Activated CD8-positive, alpha-beta memory T cell treated with anti-CD3 and anti-CD28 coated beads for 1 hour (primary cell): ENCODE results near the gene TSPAN32.
A peak's percentile ranks its signal among the peaks of the same experiment; 100 is the strongest.

Experiments
- DNase-seq, 2 donors: peaks; one replicate each; pipeline ENCODE4 v3.0.0-alpha.2; 2020; ENCODE audit warnings: low read depth in 1 of 2; ENCODE audit errors: extremely low read depth in 1 of 2

TSPAN32 gene

DNA sequence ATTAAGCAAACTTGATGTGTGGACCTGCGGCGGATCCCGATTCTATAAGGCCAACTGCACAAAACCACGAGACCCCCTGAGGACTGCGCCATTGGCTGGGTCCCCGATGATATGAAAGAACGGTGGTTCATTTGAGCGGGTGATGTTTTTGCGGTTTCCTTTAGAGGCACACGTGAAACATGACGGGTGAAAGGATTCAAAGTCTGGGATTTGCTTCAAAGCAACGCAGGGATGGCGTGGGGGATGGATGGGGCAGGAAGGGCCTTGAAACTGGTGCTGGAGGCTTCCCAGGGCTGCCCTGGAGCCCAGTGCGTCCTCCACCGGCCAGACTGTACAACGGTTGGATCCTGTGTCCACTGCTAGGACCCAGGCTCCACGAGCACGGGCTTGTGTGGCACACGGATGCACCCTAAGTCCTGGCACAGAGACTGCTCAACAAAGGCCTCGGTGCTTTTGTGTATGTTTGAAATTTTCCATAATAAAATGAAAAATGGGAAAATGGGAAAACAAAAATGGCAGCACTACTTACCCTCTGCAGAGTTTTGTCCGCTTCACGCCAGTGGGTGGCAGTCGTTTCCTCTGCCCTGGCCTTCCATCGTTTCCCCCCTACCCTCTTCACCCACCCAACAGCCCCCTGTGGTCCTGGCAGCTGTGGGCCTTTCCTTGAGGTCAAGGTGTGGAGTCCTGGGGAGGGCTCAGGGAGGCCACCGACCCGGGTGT, 35.1 kb upstream of the TSPAN32 start:
- no peak for DNase-seq

GRCh38 chr11:2267306-2267850, 34.4 kb upstream of the TSPAN32 start:
- no peak for DNase-seq

- no peak for DNase-seq
These were observed 33.7 kb upstream of the TSPAN32 start for GRCh38 chr11:2267851-2268728.

GRCh38 chr11:2268729-2269600, 32.8 kb upstream of the TSPAN32 start:
- DNase-seq: peak; percentile 27 to 44

DNA sequence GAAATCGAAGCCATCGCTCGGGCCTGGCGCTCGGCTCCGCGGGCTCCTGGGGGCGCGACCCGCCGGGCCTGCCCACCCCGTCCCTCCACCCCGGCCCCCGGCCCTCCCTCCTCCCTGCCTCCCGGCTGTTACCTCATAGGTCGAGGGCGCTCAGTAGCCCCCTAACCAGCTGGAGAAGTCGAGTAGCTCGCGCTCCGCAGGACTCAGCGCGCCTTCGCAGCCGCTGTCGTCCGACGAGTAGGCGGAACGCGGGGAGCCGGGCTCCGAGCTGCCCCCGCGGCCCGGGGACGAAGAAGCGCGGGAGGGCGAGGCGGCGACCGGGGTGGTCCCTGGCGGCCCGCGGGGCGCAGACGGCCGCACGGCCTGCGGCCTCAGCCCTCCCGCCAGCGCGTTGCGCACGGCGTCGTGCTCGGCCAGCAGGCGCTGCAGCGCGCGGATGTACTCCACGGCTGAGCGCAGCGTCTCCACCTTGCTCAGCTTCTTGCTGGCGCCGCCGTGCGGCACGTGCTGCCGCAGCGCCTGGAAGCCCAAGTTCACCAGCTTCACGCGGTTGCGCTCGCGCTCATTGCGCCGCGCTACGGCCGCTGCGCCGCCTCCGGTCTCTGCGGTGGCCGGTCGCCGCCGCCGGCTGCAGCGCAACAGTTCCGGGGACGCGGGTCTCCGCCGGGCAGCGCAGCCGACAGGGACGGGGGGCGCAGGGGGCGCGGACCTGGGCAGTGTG, 32.1 kb upstream of the TSPAN32 start:
- no peak for DNase-seq

- DNase-seq: no peak
These were observed 31.3 kb upstream of the TSPAN32 start, which contains the start of gene ASCL2 for GRCh38 chr11:2270322-2271076. Gene ASCL2, minus strand, starts transcription at chr11:2270588. Its CDS starts 256 bp downstream, at chr11:2270332.

DNA sequence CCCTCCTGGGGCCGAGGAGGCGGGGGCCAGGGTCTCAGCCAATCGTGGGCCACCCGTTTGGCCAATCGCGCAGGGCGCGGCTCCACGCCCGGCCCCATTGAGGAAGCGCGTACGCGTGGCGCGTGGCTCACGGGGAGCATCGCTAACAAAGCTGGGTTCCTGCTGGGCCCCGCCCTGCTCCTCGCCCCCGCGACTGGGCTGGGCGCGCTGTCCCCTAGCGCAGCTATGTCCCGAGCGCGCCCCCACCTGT, 30.8 kb upstream of the TSPAN32 start:
- DNase-seq: peak in 1 of 2 donors; percentile 24

GRCh38 chr11:2271327-2272227, 30.2 kb upstream of the TSPAN32 start:
- no peak for DNase-seq

DNA sequence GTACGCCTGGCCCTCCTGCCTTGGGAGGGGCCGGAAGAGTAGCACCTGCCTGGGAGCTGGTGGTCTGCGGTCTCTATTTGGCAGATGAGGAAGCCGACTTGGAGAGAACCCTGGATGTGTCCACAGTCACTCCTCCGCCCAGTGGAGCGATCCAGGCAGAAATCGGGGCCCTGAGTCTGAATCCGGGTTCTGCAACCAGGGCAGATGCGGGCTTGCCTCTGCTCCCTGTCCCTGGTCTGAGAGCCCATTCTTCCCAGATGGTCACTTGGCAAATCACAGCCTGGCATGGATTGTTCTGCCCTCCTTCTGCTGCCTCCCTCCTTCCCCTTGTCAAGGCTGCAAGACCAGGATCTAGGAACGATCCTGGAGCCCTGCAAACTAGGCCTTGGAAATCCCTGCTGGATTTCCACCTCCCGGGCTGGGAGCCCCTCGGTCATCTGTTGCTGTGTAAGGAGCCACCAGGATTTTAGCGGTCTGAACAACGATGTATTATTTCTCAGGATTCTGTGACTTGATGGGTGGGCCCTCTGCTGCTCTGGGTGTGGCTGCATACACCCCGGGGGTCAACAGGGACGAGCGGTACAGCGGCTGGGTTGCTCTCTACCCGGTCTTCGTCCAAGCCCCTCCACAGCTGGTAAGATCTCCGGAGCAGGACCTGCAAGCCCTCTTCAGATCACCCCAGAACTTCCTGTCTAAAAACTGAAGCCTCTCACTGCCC, 29.4 kb upstream of the TSPAN32 start:
- no peak for DNase-seq

- DNase-seq: no peak
These were observed 28.9 kb upstream of the TSPAN32 start for GRCh38 chr11:2272946-2273280.

DNA sequence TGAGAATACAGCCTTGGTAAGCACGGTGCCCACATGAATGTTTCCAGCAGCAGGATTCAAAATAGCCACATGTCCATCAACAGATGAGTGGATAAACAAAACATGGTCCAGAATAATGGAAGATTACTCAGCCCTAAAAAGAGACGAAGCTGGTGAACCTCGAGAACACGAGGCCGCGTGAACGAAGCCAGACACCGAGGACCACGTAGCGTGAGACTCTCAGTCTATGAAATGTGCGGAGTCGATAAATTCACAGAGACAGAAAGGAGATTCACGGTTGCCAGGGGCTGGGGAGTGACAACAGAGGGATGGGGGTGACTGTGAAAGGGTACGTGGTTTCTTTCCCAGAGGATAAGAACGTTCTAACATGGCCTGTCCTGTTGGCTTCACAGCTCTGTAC, 28.5 kb upstream of the TSPAN32 start:
- DNase-seq: no peak

DNA sequence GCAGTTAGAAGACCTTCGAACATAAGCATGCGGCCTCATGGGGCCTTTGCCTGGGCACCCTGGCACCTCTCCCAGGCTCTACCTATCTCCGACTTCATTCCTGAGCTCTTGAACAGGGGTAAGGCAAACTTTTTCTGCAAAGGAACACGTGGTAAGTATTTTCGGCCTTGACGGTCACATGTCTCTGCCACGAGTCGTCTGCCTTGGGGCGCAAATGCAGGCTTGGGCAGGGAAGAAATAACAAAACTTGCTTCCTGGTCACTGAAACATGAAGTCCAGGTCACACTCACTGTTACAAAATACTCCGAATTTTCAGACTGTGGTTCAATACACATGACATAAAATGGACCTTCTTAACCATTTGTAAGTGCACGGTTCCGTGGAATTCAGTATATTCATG, 28.0 kb upstream of the TSPAN32 start:
- no peak for DNase-seq

- no peak for DNase-seq
These were observed 26.2 kb upstream of the TSPAN32 start for GRCh38 chr11:2275334-2276279.

DNA sequence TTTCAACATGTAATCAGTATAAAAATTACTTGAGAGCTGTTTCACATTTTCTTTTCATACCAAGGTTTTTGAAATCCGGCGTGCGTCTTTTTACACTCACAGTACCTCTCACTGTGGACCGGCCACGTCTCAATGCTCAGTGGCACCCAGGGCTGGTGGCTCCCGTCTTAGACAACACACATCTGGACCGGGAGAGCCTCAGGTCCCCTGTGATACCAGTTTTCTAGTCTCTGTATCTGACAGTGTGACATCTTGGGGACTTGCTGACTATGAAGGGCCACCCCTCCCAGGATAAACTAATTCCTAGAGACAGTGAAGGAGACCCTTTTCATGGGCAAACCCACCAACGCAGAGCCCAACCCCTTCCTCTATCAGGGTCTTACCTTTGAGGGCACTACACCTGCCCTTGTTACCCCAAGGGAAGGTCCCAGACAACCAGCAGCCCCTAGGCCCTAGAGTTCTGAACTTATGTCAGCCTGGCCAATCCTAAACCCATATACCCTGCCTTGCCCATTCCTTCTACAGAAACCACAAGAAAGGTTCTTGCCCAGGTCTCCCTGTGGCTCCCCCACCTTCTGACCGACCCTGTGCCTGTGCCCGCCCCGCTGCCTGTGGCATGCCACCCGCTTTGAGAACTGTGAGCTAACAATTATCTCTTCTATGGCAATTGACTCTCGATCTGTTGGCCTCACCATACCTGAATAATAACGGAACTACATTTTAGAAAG, 25.4 kb upstream of the TSPAN32 start:
- no peak for DNase-seq

DNA sequence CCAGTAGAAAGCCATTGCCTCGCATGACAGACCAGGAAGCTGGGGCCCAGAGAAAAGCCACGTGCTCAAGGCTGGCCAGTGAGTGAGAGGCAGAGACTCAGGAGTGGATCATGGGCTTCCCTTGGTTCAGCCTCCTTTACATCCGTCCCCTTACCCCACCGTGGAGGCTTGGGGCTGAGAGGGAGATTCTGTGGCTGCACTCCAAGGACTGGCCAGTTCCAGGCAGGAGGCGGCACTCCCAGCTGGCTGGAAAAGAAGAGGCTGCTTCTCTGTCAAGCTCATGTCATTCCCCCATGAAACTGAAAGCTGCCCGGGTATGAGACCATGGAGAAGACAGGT, 24.8 kb upstream of the TSPAN32 start:
- DNase-seq: no peak

DNA sequence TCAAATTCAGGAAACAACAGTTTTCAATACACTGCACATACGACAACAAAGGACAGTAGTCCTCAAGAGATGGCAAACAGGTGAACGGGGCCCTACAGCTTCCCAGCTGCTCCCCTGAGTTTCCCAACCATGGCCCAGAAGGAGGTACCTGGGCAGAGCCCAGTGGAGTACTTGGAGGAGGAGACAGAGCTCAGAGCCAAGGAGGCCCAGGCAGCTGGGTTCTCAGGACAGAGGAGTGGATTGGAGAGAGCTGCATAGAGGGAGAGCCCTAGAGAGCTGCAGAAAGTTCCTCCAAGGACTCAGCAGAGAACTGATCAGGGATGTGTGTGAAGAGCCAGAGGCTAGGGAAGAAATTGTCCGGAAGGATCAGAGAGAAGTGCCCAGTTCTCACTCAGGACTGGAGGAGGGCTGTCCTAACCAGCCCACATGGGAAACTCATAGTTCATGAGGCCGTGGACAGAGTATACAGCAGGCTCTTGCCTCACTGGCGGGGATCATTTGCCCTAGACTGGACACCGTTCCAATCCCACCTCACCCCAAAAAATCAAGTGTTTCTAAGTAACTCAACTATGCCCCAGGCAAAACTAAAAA, 23.8 kb upstream of the TSPAN32 start:
- no peak for DNase-seq
